GM18519 (cell line): ENCODE results near the gene FBLN2.
"Not testable (repeated sequence)": the region's sequence is repeated elsewhere in the genome, so short reads cannot be mapped to it uniquely, and the experiment has no call there.

Experiments
- ATAC-seq: cut with Tn5 transposase; IDR thresholded peaks from one replicate; pipeline ENCODE4 v1.9.1; 2021; ENCODE audit warnings: mild to moderate bottlenecking, moderate library complexity; ENCODE audit not compliant: unreplicated experiment, low FRiP score

Gene FBLN2

DNA sequence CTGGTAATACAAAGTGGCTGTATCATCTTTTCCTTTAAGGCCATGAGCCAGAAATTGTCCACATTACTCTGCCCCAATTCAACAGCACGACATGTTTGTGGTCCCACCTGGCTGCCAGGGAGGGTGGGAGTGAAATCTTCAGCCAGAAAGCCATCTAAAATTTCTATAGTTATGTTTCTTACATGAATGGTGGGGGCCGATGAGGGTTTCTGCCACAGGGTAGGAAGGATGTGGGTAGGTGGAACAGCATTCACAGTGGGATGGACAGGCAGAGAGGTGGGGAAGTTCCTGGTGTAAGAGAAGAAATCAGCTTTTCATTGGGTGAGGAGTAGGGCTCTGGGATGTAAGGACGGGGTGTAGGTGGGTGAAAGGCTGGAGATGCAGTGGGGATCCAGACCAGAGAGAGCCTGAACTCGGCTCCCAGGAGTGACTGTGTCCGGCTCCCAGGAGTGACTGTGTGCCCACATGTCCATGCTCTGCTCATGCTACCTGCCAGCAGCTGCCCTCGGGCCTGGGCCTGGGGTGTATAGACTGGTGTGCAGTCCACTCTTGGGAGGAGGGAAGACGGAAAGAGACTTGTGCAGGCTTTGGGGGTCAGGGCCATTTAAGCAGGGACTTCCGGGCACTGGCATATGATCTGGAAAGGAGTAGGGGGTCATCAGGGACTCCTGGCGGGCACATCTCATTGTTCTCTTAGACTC lies 3.8 kb upstream of the FBLN2 start:
- no peak for ATAC-seq

DNA sequence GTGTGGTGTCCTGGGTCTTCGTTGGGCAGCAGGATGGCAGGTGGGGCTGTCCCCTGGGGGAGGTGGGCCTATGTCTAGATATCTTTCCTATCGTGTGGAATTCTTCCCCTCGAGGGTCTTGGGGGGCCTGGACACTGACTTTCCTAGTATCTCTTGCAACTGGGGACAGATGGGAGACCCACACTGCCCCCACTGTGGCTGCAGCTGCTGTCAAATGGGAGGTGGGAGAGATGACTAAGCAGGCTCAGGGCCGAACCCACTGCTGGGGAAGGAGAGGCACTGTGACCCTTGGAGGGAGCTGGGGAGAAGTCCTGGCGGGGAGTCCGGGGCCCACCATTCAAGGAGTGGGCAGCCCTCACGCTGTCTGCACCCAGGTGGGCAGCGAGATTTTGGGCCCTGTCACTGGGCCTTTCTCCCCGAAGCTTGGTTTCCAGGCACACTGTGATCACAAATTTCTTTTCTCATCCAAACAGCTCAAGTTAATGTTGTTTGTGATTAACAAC lies 2.9 kb upstream of the FBLN2 start:
- ATAC-seq, result no peak

DNA sequence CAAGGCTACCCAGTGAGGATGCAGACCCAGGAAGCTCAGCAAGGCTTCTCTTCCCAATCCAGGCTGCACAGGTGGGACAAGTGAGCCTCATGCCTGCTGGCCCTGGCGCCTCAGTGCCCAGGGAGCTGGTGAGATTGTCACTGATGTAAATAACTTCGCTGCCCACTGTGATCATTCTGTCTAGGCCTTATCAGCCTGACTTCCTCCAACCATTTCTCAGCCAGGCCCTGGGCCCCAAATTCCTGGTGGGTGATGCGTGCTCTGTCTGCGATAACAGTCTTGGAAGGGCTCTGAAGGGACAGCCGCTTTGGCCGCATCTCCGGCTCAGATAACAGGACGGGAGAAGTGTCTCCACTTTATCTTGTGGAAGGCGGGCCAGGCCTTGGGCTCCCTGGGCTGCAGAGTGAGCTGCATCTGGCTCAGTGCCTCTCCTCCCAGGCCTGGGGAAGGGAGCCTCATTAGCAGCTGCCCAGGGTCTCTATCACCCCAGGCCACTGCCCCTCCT lies 2.2 kb upstream of the FBLN2 start:
- no peak for ATAC-seq

DNA sequence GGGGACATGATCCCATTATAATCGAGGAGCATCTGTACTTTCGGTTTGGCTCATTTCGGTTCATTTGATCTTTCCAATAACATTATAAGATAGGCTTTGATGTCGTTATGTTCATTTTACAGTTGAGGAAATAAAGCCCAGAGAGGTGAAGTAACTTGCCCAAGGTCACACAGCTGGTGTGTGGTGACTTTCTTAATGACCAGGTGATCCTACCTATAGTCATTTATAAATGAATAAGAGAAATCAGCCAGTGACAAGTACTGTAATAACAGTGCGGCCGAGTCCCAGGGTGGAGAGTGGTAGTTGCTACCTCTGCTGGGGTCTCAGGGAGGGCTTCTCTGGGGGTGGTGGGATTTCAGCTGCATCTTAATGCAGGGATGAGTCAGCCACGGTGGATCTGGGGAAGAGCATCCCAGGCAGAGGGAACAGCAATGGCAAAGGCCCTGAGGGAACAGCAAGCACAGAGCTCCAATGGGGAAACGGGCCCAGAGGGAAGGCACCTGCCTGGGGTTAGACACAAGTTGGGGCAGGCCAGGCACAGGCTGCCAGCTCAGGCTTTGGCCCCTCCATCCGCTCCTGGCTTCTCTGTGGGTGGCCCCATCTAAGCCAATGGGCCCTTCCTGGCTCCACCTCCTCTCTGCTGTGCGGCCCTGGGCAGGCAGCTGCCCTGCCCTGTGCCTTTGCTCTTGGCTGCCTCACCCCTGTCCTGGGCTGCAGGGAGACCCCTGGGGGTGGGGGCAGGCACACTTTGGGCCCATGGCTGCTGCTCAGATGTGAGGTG lies 1.1 kb upstream of the FBLN2 start:
- no peak for ATAC-seq

DNA sequence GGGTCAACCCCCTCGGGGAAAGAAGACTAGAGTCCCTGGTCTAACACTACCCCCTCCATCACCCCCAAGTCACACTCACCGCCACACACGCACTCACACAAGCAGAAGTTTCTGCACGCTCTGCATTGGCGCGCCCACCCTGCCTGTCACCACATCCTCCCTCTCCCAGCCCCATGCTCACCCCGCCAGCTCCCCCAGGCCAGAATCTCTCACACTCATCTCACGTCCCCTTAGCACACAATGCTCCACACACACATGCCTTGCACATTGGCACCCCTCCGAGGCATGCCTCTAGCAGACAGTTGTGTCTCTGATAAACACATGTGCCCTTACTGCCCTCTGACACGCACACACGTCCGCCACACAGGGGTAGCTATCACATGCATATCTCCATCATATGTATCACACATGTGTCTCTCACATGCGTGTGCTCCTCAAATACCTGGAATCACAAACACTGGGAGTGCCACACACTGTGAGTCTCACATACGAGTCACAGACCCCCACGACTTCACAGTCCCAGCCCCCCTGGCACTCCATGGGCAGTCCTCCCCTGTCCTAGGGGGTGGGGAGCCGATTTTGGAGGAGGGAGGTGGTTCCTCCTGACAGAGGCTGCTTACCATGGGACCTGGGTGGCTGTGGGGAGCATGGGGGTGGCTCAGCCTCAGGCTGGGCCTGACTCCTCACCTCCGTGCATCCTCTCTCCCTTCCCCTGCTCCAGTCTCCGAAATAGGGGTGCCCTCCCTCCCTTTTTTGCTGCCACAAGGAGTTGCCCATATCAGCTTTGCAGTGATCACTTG lies 898 bp downstream of the FBLN2 start:
- ATAC-seq, result no peak

DNA sequence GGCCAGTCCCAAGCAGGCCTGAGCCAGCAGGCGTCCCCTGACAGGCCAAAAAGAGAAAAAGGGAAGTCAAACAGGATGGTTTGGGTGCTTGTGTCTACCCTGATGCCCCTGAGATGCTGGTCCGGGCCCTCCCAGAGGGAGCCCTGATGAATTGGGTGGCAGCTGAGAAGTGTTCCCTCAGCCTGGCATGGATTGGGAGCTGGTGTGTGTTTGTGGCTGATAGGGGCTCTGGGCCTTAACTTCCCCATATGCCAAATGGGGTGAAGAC lies 1.4 kb downstream of the FBLN2 start:
- ATAC-seq, result no peak

DNA sequence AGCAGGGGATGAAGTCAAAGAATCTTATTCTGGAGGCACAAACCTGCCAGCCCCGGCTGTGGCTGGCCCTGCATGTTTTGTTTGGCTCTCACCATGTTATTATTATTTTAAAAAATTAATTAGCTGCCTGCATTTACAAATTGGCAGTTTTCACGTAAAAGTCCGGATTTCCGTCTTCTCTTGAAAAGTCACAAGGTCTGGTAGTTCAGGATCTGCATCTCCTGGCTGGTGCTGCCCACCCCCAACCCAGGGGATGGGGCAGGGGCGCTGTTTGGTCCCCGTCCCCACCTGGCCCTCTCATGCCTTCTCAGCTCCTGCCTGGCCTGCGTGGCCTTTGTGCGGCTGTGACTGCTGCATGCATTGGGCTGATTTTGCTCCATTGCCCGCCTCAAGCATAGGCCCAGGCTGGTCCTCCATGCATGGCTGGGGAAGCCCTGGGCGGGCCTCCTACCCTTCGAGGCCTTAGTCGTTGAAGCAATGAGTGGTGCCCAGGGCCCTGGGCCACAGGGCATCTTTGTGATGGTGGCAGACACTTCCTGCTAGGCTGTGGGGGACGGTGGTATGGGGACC lies 2.0 kb downstream of the FBLN2 start:
- ATAC-seq, result no peak

DNA sequence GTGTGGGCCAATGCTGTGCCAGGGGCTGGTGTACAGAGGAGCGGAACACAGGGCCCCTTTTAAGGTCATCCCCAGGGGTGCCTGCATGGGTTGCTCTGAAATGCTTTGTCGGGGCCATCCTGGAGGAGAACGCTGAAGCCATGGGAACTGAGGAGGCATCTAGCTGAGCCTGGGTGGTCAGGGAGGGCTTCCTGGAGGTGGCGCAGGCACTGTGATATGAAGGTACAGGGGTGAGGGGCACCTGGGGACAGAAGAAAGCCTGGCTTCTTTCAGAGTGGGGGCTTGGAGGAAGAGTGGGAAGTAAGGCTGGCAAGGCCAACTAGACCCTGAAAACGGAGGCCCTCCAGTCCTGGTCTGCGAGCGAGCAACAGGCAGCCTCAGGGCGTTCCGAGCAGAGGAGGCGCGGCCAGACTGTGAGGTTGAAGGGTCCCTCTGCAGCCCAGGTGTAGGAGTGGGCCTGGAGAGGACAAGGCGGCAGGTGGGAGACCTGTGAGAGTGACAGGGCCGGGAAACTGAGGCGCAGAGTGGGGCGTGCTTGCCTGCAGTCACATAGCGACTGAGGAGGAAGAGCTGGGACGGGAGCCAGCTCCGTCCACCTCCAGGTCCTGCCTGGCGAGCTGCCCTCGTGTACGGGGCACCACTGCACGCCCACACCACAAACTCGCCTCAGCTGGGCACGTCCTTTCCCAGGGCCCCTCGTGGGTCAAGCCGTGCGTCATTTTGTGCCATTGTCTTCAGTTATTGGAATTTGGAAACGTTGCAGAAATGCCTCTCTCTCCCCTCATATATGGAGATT lies 4.1 kb downstream of the FBLN2 start:
- no peak for ATAC-seq

DNA sequence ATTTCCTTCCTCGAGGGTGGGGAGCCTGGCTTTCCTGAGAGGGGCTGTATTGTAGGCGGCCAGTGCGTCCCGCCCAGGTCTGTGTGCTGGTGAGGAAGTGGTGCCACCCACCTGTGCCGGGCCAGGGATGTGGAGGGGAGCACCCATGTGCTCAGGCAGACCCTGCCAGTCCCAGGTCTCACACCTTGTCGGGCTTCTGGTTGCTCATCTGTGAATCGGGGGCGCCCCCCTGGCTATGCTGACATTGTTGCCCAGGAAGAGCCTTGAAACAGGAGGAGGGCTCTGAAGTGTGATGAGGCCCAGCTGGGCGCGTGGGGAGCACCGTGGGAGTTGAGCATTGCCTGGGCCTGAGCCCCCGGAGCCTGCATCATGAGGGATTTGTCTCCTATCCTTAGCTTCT lies 4.8 kb downstream of the FBLN2 start:
- no peak for ATAC-seq

DNA sequence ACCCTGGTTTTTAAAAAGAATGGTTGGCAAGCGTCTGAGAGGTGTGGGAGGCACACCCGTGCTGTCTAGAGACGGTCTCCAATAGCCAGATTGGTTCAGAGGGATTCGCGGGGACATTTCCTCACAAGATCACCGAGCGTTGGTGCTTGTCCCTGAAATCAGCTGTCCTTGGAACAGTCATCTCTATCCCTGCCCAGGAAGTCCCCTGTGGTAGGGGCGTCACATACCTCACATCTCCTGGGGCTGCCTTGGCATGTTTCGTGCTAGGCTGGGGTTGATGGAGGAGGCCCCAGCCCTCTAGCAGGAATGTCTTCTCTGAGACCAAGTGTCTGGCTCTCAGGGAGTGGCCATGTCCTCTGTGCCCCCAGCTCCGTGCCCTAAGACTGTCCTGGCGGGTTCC lies 6.8 kb downstream of the FBLN2 start:
- no peak for ATAC-seq

DNA sequence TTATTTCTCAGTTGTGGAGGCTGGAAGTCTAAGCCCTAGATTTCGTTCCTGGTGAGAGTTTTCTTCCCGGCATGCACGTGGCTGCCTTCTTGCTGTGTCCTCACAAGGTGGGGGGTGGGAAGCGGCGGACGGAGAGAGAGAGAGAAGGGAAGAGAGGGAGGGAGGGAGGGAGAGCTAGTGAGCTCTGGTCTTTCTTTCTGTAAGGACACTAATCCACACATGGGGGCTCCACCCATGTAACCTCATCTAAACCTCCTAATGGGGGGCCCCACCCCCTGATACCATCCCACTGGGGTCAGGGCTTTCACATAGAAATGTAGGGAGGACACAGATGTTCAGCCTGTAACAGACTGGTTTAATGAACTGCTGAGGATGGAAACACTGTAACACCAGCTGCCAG lies 7.3 kb downstream of the FBLN2 start:
- no peak for ATAC-seq

DNA sequence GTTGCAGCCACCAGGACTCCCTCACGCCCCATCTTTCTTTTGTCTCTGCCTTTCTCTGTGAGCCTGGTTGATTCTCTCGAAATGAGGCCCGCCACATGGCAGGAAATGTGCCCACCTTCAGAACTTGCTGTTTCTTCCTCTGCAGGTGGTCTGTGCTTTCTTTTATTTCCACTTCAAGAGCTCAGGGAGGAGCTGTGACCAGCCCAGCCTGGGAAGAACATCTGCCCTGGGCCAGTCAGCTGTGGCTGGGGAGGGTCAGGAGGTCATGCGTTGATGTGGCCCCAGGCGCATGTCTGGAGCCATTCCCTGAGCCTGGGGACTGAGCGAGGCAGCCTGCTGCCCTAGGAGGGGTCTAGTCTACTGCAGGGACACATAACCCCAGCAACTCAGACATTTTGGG lies 8.0 kb downstream of the FBLN2 start:
- no peak for ATAC-seq

DNA sequence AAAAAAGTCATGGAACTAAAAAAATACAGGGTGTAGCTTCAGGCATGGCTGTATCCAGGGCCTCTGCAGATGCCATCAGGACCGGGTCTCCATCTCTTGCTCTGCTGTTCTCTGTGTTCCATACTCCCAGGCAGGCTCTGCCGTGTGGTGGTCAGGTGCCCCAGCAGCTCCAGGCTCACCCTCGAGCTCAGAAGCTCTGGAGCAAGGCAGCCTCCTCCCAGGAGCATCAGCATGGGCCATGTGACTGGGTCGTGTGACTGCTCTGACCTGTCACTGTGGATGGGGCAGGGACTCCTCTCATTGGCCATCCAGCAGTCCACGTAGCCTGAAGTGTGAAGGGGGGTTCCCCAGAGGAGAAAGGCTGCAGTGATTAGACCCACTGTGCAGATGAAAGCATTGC lies 8.5 kb downstream of the FBLN2 start:
- no peak for ATAC-seq

DNA sequence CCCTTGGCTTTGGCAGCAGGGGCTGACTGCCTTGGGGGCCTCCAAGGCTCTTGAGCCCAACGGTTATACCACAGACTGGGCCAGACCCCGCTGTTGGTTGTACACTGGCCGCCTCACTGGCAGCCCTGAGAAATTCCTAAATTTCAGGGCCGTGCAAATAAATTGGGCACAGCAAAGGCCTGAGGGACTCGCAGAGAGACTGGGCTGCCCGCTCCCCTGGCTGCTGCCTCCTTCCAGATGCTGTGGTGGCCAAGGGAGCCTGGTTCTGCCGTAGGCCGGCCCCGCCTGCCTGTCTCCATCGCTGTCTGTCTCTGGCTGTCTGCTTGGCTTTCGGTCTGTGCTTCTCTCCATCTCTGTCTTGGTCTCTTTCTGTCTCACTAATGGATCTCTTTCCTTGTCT lies 9.0 kb downstream of the FBLN2 start:
- ATAC-seq, result no peak

DNA sequence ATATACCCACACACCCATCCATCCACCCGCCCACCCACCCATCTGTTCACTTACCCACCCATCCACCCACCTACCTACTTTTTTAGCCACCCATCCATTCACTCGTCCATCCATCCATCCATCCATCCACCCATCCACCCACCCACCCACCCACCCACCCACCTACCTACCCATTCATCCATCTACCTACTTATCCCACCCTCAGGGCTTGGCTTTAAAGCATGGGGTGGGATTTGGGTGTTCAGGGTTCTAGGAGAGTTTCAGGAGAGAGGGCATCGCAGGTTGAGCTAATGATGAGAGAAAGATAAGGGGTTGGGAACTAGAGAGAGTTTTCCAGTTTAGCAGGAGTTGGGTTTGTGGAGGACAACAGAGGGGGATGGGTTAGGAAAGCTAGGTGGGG lies 9.7 kb downstream of the FBLN2 start:
- no peak for ATAC-seq

DNA sequence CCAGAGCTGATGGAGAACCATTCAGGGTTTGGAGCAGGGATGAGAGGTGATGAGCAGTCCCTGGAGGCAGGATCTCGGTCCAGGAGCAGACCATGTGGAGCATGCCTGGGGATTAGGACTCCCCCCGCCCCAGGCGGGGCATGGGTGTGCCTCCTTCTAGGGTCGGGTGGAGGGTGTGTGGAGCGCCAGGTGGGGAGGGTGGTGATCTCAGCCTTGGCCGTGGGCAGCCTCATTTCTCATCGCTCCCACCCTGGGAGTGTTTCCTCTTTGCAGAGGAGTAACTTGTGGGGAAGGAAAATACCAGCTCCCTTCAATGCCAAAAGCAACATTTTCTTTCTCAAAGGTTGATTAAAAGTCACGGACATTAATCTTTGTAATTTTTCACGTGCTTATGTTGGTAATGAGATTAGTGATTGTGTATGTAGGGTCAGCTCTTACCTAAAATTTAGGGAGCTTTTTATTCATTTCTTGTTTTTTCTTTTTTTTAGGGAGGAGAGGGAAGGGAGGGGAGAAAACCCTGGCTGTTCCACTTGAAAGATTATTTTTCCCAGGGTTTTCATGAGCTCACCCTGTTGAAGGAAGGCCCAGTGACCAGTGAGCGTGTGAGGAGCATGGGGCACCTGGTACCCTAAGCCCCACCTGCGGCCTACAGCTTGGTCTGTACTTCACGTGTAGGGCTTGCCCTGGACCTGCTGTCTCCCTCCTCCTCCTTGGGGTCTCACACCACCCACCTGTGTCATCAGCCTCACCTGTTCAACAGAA lies 11.0 kb downstream of the FBLN2 start:
- no peak for ATAC-seq

DNA sequence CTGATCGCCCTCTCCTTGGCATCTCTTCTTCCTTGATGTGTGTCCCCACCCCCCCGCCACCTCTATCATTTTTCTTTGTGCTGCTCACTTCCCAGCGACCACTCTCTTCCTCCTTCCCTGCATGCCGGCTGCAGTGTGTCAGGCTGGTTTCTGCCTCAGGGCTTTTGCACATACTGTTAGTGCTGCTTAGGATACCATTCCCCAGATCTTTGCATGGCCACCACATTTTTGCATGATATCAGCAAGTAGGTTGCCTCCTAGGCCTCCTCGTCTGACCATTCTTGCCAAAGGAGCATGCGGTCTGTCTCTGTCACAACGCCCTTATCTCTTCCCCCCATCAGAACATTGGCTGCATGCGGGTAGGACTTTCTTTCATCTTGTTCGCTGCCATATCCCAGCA lies 12.5 kb downstream of the FBLN2 start:
- ATAC-seq, result no peak

DNA sequence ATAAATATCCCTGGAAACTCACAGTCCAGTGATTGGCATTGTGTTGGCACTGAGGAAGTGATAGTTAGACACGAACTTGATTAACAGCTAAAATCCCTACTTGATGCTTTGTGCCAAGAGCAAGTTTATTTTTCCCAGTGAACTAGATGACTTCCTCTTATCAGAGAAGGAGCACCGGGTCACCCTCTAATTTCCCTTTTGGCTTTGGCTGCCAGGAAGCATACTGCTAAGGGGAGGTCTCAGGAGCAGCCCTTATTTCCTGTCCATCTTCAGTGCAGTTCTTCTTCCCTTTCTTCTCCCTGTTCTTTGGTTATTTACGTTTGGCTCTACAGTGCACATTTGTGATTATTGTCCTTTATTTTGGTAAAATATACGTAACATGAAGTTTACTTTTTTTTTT lies 13.0 kb downstream of the FBLN2 start:
- no peak for ATAC-seq

DNA sequence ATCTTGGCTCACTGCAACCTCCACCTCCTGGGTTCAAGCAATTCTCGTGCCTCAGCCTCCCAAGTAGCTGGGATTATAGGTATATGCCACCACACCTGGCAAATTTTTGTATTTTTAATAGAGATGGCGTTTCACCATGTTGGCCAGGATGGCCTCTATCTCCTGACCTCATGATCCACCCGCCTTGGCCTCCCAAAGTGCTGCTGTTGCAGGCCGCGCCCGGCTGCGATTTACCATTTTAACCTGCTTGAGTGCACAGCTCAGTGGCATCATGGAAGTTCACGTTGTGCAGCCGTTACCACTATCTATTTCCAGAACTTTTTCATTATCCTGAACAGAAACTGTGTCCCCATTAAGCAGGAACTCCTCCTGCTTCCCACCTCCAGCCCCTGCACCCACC lies 13.5 kb downstream of the FBLN2 start:
- not testable (repeated sequence) for ATAC-seq

DNA sequence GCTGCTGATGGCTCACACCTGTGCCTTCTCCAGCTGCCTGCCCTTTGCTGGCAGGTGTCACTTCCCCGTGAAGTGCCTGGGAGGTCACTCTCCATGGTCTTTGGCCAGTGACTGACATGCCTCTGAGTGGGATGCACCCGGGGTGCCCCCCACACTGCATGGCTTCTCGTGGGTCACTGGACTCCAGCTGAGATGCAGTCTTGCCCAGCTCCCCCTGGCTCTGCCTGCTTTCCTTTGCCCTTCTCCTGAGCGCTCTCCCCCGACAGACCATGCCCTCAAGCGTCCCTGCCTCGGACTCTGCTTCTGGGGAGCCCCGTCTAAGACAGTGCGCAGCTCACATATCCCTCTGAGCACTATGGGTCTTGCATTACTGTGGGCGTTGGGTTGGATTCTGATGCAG lies 14.4 kb downstream of the FBLN2 start:
- ATAC-seq, result no peak
